ENCODE data around the gene ARHGAP24. TPM values are rescaled to one million over a fixed set of nuclear protein-coding genes. Genes with fewer than 3 reads are reported as not detected.

ARHGAP24 gene
- total and polyA plus RNA-seq, 10 of the 15 experiments (the other 5 are each of a cell fraction or from before 2014, with no cell fraction given) = 0.10 to 4.2 (median 0.52) TPM

DNA sequence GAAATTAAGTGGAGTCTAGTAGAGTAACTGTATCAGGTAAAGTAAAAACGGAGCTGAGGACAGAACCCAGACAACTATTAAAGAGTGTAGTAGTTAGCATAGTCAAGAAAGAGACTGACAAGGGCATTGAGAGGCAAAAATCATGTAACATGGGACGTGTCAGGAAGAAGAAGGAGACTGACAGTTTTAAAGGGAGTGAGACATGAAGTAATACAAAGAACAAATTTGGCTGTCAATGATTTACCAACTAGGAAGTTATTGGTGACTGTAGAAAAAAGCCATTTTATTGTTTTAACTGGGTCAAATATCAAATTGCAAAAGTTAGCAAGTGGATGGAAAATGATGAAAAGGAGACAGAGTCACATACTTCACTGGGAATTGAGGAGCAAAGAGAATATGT, 462.6 kb downstream of the ARHGAP24 start:
- no peaks in the 10 kb centered on the region for H4K20me1 ChIP-seq (ENCODE audit: control insufficient read depth, insufficient read depth)
- no peak overlapping the region for H3K4me2 ChIP-seq (ENCODE audit: control insufficient read depth, insufficient read depth)
- FAIRE-seq (no peak), ATAC-seq (no peak), DNase-seq (ENCODE audit: low read depth, low spot score) (no peak)
- ChIA-PET POLR2A (no interaction called here), CTCF (no interaction called here), RAD21 (ENCODE audit: unreplicated experiment) (no interaction called here), SMC1A (ENCODE audit: uncharacterized antibody, unreplicated experiment) (interaction anchor here (1.2 kb wide), 1 partner anchor 14 kb away, joined by 3 read pairs; no protein-coding TSS in a partner anchor)
- intact Hi-C loops (cut with micrococcal nuclease; ENCODE audit: unreplicated experiment) = no loop called here
- no TSS peak for BruUV-seq (replicated peaks)
- no peak overlapping the region for H3K9ac ChIP-seq (ENCODE audit: control insufficient read depth, insufficient read depth, low read length)
- H3K9me3 ChIP-seq (replicated peaks; ENCODE audit: control insufficient read depth, insufficient read depth, low read length) = no peaks in the 10 kb centered on the region
- H3K27ac ChIP-seq (ENCODE audit: control insufficient read depth, insufficient read depth) = no peak overlapping the region
- WGBS (ENCODE audit: insufficient coverage, insufficient replicate concordance, low lambda C conversion rate, missing lambda C conversion rate) = 0% methylated on average over 2 of the region's 2 CpGs
- TF ChIP-seq YBX1 (IDR thresholded peaks at IDR 0.05) = no peak
- TF ChIP-seq MEF2A (IDR thresholded peaks at IDR 0.05; ENCODE audit: insufficient read depth, low read depth, low read length) = no peak
- no peak for TF ChIP-seq SUZ12 (IDR thresholded peaks at IDR 0.05; ENCODE audit: unreplicated experiment)
- TF ChIP-seq, protein P1, sequence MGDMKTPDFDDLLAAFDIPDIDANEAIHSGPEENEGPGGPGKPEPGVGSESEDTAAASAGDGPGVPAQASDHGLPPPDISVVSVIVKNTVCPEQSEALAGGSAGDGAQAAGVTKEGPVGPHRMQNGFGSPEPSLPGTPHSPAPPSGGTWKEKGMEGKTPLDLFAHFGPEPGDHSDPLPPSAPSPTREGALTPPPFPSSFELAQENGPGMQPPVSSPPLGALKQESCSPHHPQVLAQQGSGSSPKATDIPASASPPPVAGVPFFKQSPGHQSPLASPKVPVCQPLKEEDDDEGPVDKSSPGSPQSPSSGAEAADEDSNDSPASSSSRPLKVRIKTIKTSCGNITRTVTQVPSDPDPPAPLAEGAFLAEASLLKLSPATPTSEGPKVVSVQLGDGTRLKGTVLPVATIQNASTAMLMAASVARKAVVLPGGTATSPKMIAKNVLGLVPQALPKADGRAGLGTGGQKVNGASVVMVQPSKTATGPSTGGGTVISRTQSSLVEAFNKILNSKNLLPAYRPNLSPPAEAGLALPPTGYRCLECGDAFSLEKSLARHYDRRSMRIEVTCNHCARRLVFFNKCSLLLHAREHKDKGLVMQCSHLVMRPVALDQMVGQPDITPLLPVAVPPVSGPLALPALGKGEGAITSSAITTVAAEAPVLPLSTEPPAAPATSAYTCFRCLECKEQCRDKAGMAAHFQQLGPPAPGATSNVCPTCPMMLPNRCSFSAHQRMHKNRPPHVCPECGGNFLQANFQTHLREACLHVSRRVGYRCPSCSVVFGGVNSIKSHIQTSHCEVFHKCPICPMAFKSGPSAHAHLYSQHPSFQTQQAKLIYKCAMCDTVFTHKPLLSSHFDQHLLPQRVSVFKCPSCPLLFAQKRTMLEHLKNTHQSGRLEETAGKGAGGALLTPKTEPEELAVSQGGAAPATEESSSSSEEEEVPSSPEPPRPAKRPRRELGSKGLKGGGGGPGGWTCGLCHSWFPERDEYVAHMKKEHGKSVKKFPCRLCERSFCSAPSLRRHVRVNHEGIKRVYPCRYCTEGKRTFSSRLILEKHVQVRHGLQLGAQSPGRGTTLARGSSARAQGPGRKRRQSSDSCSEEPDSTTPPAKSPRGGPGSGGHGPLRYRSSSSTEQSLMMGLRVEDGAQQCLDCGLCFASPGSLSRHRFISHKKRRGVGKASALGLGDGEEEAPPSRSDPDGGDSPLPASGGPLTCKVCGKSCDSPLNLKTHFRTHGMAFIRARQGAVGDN (IDR thresholded peaks at IDR 0.05) = no peak
- no peak for TF ChIP-seq ETV6 (conservative IDR thresholded peaks at IDR 0.05 in 1 of 2, IDR thresholded peaks at IDR 0.05 in 1 of 2; ENCODE audit: borderline replicate concordance in 1 of 2, low read depth in 1 of 2)
- TF ChIP-seq GATAD2B (conservative IDR thresholded peaks at IDR 0.05; ENCODE audit: low read depth) = no peak
- TF ChIP-seq EGR1 (IDR thresholded peaks at IDR 0.05; ENCODE audit: borderline replicate concordance in 1 of 2, low read depth in 2 of 2, low read length in 2 of 2) = no peak
- TF ChIP-seq TARDBP (IDR thresholded peaks at IDR 0.05; ENCODE audit: borderline replicate concordance) = no peak
- TF ChIP-seq BACH1 (IDR thresholded peaks at IDR 0.05; ENCODE audit: borderline replicate concordance) = no peak
- TF ChIP-seq IRF5 (IDR thresholded peaks at IDR 0.05; ENCODE audit: borderline replicate concordance) = no peak
- no peak for TF ChIP-seq ZBTB33 (IDR thresholded peaks at IDR 0.05)
- TF ChIP-seq ZBTB4 (CRISPR knock-in tag; IDR thresholded peaks at IDR 0.05) = no peak
- TF ChIP-seq MAX (IDR thresholded peaks at IDR 0.05; ENCODE audit: low read depth, low read length) = no peak
- TF ChIP-seq POLR2AphosphoS5 (IDR thresholded peaks at IDR 0.05; ENCODE audit: low read length) = no peak
- H3K4me3 ChIP-seq = no peak overlapping the region
- H3K36me3 ChIP-seq (ENCODE audit: control insufficient read depth in 2 of 2, insufficient read depth in 2 of 2, low read length in 1 of 2) = no peaks in the 10 kb centered on the region
- in situ Hi-C loops (cut with MboI) = no loop called here
- no peaks in the 10 kb centered on the region for H3K79me2 ChIP-seq (ENCODE audit: control insufficient read depth, insufficient read depth, low read length)
- H3K4me1 ChIP-seq (ENCODE audit: control insufficient read depth, insufficient read depth, low read length) = no peaks in the 10 kb centered on the region
- H2AFZ ChIP-seq (ENCODE audit: control insufficient read depth, low read depth, low read length) = no peak overlapping the region
- no peaks in the 10 kb centered on the region for H3K27me3 ChIP-seq (replicated peaks in 1 of 2; ENCODE audit: control insufficient read depth in 2 of 2, insufficient read depth in 2 of 2, low read length in 1 of 2)
